ENCODE data around the gene COMMD6. TPM values are rescaled to one million over a fixed set of nuclear protein-coding genes. Genes with fewer than 3 reads are reported as not detected.
"Not testable (repeated sequence)": the region's sequence is repeated elsewhere in the genome, so short reads cannot be mapped to it uniquely, and the experiment has no call there.

Gene COMMD6
- total RNA-seq, 1 experiment from 2014 or later: 132 TPM

DNA sequence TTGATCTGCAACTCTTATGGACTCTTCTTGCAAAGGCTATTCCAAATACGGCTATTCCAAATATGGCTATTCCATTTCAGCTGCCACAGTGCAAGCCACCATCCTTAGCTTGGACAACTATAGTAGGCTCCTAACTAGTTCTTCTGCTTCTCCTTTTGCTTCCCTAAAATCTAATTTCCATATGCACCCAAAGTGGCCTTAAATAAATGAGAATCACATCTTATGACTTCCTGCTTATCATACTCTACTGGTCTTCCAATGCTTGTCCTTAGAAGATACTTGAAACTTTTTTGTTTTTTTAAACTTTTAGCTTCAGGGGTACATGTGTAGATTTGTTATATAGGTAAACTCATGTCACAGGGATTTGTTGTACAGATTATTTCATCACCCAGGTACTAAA lies 16.8 kb upstream of the COMMD6 start:
- H3K27ac Mint-ChIP-seq (ENCODE audit: low read depth, unreplicated experiment): peak overlapping the region; percentile 11
- no peak for DNase-seq (ENCODE audit: unreplicated experiment)
- ChIA-PET CTCF (interaction anchor here (0.6 to 2.1 kb wide), 2 partner anchors 181 to 1430 kb away, joined by 6 to 9 read pairs; no protein-coding TSS in a partner anchor), POLR2A (interaction anchor here (0.6 to 1.1 kb wide), 2 partner anchors 196 to 224 kb away, joined by 3 to 4 read pairs; no protein-coding TSS in a partner anchor)
- no TSS peak for BruUV-seq (replicated peaks)
- H3K9me3 Mint-ChIP-seq (ENCODE audit: unreplicated experiment): no peaks in the 10 kb centered on the region
- H3K36me3 Mint-ChIP-seq (ENCODE audit: insufficient read depth, unreplicated experiment): peaks cover 3% of the 10 kb centered on the region
- H3K4me3 Mint-ChIP-seq (ENCODE audit: unreplicated experiment): no peak overlapping the region
- H3K27me3 Mint-ChIP-seq (ENCODE audit: insufficient read depth, unreplicated experiment): no peaks in the 10 kb centered on the region
- TF ChIP-seq, protein P1, sequence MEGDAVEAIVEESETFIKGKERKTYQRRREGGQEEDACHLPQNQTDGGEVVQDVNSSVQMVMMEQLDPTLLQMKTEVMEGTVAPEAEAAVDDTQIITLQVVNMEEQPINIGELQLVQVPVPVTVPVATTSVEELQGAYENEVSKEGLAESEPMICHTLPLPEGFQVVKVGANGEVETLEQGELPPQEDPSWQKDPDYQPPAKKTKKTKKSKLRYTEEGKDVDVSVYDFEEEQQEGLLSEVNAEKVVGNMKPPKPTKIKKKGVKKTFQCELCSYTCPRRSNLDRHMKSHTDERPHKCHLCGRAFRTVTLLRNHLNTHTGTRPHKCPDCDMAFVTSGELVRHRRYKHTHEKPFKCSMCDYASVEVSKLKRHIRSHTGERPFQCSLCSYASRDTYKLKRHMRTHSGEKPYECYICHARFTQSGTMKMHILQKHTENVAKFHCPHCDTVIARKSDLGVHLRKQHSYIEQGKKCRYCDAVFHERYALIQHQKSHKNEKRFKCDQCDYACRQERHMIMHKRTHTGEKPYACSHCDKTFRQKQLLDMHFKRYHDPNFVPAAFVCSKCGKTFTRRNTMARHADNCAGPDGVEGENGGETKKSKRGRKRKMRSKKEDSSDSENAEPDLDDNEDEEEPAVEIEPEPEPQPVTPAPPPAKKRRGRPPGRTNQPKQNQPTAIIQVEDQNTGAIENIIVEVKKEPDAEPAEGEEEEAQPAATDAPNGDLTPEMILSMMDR (IDR thresholded peaks at IDR 0.05; ENCODE audit: unreplicated experiment): no peak
- H3K4me1 Mint-ChIP-seq (ENCODE audit: insufficient read depth, unreplicated experiment): peaks cover 26% of the 10 kb centered on the region
- intact Hi-C loops (cut with micrococcal nuclease): no loop called here

- intact Hi-C loops (cut with micrococcal nuclease): no loop called here
- peaks cover 28% of the 10 kb centered on the region for H3K4me1 Mint-ChIP-seq (ENCODE audit: insufficient read depth, unreplicated experiment)
- TF ChIP-seq, protein P1 (IDR thresholded peaks at IDR 0.05; ENCODE audit: unreplicated experiment): no peak
- no peaks in the 10 kb centered on the region for H3K27me3 Mint-ChIP-seq (ENCODE audit: insufficient read depth, unreplicated experiment)
- DNase-seq (ENCODE audit: unreplicated experiment): peak; percentile 82
- BruUV-seq (replicated peaks): no TSS peak
- peak overlapping the region; percentile 98 for H3K27ac Mint-ChIP-seq (ENCODE audit: low read depth, unreplicated experiment)
- POLR2A ChIA-PET: interaction anchor here (0.6 to 3.9 kb wide), 25 partner anchors 9 to 343 kb away, joined by 3 to 40 read pairs (median 3); partner anchors contain the start of genes COMMD6 and TBC1D4
- H3K4me3 Mint-ChIP-seq (ENCODE audit: unreplicated experiment): peak overlapping the region; percentile 86
- CTCF ChIA-PET: interaction anchor here (0.6 to 2.6 kb wide), 9 partner anchors 15 to 858 kb away, joined by 3 to 14 read pairs (median 3); partner anchors contain the start of gene TBC1D4
- H3K36me3 Mint-ChIP-seq (ENCODE audit: insufficient read depth, unreplicated experiment): peaks cover 5% of the 10 kb centered on the region
- no peaks in the 10 kb centered on the region for H3K9me3 Mint-ChIP-seq (ENCODE audit: unreplicated experiment)
Measured at GRCh38 chr13:75550159-75550567, 12.5 kb upstream of the COMMD6 start.

DNA sequence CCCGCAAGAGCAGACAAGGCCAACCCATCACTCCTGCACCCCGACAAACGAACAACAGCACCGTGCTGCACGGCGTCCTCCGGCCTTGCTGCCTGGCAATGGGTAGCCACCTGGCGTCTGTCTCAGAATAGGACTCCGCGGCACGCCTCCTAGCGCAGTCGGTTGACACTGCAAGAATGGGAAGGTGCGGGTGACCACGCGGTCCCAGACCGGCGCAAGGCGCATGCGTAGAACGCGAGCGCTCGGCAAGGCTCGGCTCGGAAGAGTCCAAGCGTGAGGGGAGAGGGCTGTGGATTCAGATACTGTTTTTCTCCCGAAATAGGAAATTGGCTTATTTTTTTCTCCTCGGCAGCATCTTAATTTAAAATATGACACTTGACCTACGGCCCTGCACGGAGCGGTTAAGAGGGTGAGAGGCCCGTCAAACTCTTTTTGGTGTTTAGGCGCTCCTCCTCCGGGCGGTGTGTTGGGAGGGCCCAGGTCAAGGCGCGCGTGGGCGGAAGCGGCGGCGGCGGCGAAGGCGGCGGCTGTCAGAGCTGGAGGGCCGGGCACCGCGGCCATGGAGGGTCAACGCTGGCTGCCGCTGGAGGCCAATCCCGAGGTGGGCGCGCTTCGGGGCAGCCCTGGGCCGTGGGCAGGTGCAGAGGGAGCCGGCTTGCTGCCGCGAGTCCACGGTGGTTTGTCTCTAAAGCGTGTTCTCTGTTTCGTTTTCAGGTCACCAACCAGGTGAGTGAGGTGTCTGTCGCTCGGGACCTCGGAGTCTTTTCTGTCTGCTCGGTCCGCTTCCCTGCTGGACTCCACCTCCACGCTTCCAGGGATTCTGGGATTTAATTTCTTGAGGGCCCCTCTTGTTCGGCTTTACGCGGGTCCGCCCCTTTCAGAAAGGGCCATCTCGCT lies 11.9 kb upstream of the COMMD6 start, which contains the start of gene UCHL3:
TSS of gene UCHL3 (plus strand) at position 530 of the 897 bp plus-strand sequence. CDS start at position 560, 30 bp downstream.
- TF ChIP-seq, protein P1 (IDR thresholded peaks at IDR 0.05; ENCODE audit: unreplicated experiment): peak; percentile 81
- peak within 1 kb of the TSS; percentile 86 for H3K4me3 Mint-ChIP-seq (ENCODE audit: unreplicated experiment)
- peaks cover 32% of the 10 kb centered on the region for H3K4me1 Mint-ChIP-seq (ENCODE audit: insufficient read depth, unreplicated experiment)
- peak within 1 kb of the TSS; percentile 98 for H3K27ac Mint-ChIP-seq (ENCODE audit: low read depth, unreplicated experiment)
- peak; percentile 96 for DNase-seq (ENCODE audit: unreplicated experiment)
- intact Hi-C loops (cut with micrococcal nuclease): loop anchor here (1.0 to 2.0 kb wide), 3 partner anchors 12 to 177 kb away; partner anchors contain the start of genes COMMD6 and TBC1D4
- ChIA-PET CTCF (interaction anchor here (0.6 to 2.6 kb wide), 8 partner anchors 12 to 857 kb away, joined by 3 to 14 read pairs (median 3); partner anchors contain the start of genes COMMD6 and TBC1D4), POLR2A (interaction anchor here (0.6 to 3.9 kb wide), 13 partner anchors 10 to 184 kb away, joined by 3 to 40 read pairs (median 4); partner anchors contain the start of genes COMMD6 and TBC1D4)
- no peaks in the 10 kb centered on the region for H3K9me3 Mint-ChIP-seq (ENCODE audit: unreplicated experiment)
- TSS peak; percentile 76 for BruUV-seq (replicated peaks)
- no peaks in the 10 kb centered on the region for H3K27me3 Mint-ChIP-seq (ENCODE audit: insufficient read depth, unreplicated experiment)
- H3K36me3 Mint-ChIP-seq (ENCODE audit: insufficient read depth, unreplicated experiment): peaks cover 5% of the 10 kb centered on the region

DNA sequence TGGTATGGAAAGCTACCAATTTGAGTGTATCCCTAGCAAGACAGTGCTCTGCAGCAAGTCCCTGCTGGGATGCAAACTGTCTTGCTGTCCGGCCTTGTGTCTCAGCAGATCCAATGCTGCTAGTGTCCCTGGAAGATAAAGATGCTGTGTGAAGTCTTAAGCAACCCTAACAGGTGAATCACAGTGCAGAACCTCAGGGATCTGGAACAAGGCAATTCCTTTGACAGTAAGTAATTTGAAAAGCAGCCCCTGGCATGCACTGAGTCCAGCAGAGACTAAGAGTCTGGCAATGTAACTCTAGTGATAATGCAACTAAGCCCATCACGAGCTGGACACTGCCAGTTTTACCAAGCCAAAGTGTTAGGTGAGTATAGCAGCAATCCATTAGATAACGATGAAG lies 10.3 kb upstream of the COMMD6 start:
- BruUV-seq (replicated peaks): no TSS peak
- H3K27ac Mint-ChIP-seq (ENCODE audit: low read depth, unreplicated experiment): no peak overlapping the region
- POLR2A ChIA-PET: interaction anchor here (1.2 to 4.0 kb wide), 2 partner anchors 11 to 66 kb away, joined by 7 to 16 read pairs; partner anchors contain the start of genes COMMD6 and TBC1D4
- H3K36me3 Mint-ChIP-seq (ENCODE audit: insufficient read depth, unreplicated experiment): peaks cover 5% of the 10 kb centered on the region
- TF ChIP-seq, protein P1 (IDR thresholded peaks at IDR 0.05; ENCODE audit: unreplicated experiment): no peak
- H3K9me3 Mint-ChIP-seq (ENCODE audit: unreplicated experiment): no peaks in the 10 kb centered on the region
- DNase-seq (ENCODE audit: unreplicated experiment): peak; percentile 8
- intact Hi-C loops (cut with micrococcal nuclease): loop anchor here (2.0 kb wide), 1 partner anchor 175 kb away; no protein-coding TSS in a partner anchor
- H3K27me3 Mint-ChIP-seq (ENCODE audit: insufficient read depth, unreplicated experiment): no peaks in the 10 kb centered on the region
- peaks cover 20% of the 10 kb centered on the region for H3K4me1 Mint-ChIP-seq (ENCODE audit: insufficient read depth, unreplicated experiment)
- no peak overlapping the region for H3K4me3 Mint-ChIP-seq (ENCODE audit: unreplicated experiment)
- CTCF ChIA-PET: interaction anchor here (0.7 to 1.4 kb wide), 4 partner anchors 65 to 181 kb away, joined by 3 to 6 read pairs (median 3); no protein-coding TSS in a partner anchor

DNA sequence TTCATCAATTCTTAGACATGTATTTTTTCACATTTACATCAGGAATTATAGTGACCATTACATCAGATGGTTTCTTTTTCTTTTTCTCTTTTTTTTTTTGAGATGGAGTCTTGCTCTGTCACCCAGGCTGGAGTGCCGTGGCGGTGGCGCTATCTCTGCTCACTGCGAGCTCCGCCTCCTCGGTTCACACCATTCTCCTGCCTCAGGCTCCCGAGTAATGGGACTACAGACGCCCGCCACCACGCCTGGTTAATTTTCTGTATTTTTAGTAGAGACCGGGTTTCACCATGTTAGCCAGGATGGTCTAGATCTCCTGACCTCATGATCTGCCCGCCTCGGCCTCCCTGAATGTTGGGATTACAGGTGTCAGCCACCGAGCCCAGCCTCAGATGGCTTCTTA lies 7.7 kb upstream of the COMMD6 start:
- ChIA-PET POLR2A (interaction anchor here (4.0 kb wide), 1 partner anchor 64 kb away, joined by 16 read pairs; the partner anchor contains the start of gene TBC1D4), CTCF (interaction anchor here (0.6 to 0.9 kb wide), 2 partner anchors 16 to 173 kb away, joined by 5 to 6 read pairs; no protein-coding TSS in a partner anchor)
- H3K4me1 Mint-ChIP-seq (ENCODE audit: insufficient read depth, unreplicated experiment): peaks cover 12% of the 10 kb centered on the region
- BruUV-seq (replicated peaks); DNase-seq (ENCODE audit: unreplicated experiment); H3K4me3 Mint-ChIP-seq (ENCODE audit: unreplicated experiment); H3K27ac Mint-ChIP-seq (ENCODE audit: low read depth, unreplicated experiment); intact Hi-C loops (cut with micrococcal nuclease); H3K9me3 Mint-ChIP-seq (ENCODE audit: unreplicated experiment); H3K27me3 Mint-ChIP-seq (ENCODE audit: insufficient read depth, unreplicated experiment); H3K36me3 Mint-ChIP-seq (ENCODE audit: insufficient read depth, unreplicated experiment): not testable (repeated sequence)

Data from MCF 10A (cell line).